ENCODE measurements around the gene PHC3.
A peak's percentile ranks its signal among the peaks of the same experiment; 100 is the strongest.
"Not testable (repeated sequence)": the region's sequence is repeated elsewhere in the genome, so short reads cannot be mapped to it uniquely, and the experiment has no call there.

The PHC3 gene

GRCh38 chr3:170180908-170181885 is at the start of gene PHC3:
Gene PHC3 (minus strand): TSS chr3:170181733. CDS start chr3:170181715, 18 bp downstream.
- DNase-seq = peak; percentile 64 to 94 (median 87)

- DNase-seq = no peak
Measured at GRCh38 chr3:170228093-170228766, 46.7 kb upstream of the PHC3 start.

GRCh38 chr3:170226426-170226960 is 45.0 kb upstream of the PHC3 start:
- DNase-seq = no peak

- no peak for DNase-seq
Measured at GRCh38 chr3:170225166-170225565, 43.6 kb upstream of the PHC3 start.

- DNase-seq = peak in 31 of 56 donors; percentile 2 to 76 (median 43)
Measured at GRCh38 chr3:170222647-170223541, 41.4 kb upstream of the PHC3 start.

GRCh38 chr3:170221924-170222646 is 40.6 kb upstream of the PHC3 start, which contains the start of gene PRKCI:
Gene PRKCI (plus strand): TSS chr3:170222424. CDS start chr3:170222670, 246 bp downstream.
- peak; percentile 61 to 99 (median 91) for DNase-seq

- DNase-seq = no peak
Measured at GRCh38 chr3:170220871-170221270, 39.3 kb upstream of the PHC3 start.

GRCh38 chr3:170219850-170220249 is 38.3 kb upstream of the PHC3 start:
- no peak for DNase-seq

GRCh38 chr3:170211668-170212067 is 30.1 kb upstream of the PHC3 start:
- DNase-seq = no peak

GRCh38 chr3:170207717-170208116 is 26.2 kb upstream of the PHC3 start:
- no peak for DNase-seq

GRCh38 chr3:170206164-170206762 is 24.7 kb upstream of the PHC3 start:
- not testable (repeated sequence) for DNase-seq

- no peak for DNase-seq
Measured at GRCh38 chr3:170205302-170205701, 23.8 kb upstream of the PHC3 start.

- DNase-seq = no peak
Measured at GRCh38 chr3:170204509-170204908, 23.0 kb upstream of the PHC3 start.

- no peak for DNase-seq
Measured at GRCh38 chr3:170204023-170204472, 22.5 kb upstream of the PHC3 start.

GRCh38 chr3:170203457-170203856 is 21.9 kb upstream of the PHC3 start:
- no peak for DNase-seq

GRCh38 chr3:170201527-170201926 is 20.0 kb upstream of the PHC3 start:
- DNase-seq = no peak

GRCh38 chr3:170200987-170201386 is 19.5 kb upstream of the PHC3 start:
- no peak for DNase-seq

- DNase-seq = no peak
Measured at GRCh38 chr3:170196833-170197232, 15.3 kb upstream of the PHC3 start.

- DNase-seq = not testable (repeated sequence)
Measured at GRCh38 chr3:170195759-170196158, 14.2 kb upstream of the PHC3 start.
